Transverse colon (tissue), 4 donors: ENCODE measurements around the gene TBC1D9. TPM values are rescaled to one million over a fixed set of nuclear protein-coding genes. Genes with fewer than 3 reads are reported as not detected.

Experiments used
- DNase-seq: peaks from one replicate; pipeline ENCODE4 v3.0.0-alpha.2; 2019
- H3K27ac ChIP-seq, 4 donors: fragments of 200-600 bp; sonication (generic); 2 replicates each; pipeline ENCODE4 v1.5.1; 2016 to 2018; ENCODE audit warnings: inconsistent platforms in 4 of 4
- H3K27me3 ChIP-seq: fragments of 200-600 bp; sonication (generic); 2 replicates; pipeline ENCODE4 v1.5.1; 2017; ENCODE audit warnings: inconsistent platforms
- H3K36me3 ChIP-seq, 4 donors: fragments of 200-600 bp; sonication (generic); 2 replicates each; pipeline ENCODE4 v1.5.1; 2017 to 2019; ENCODE audit warnings: inconsistent platforms in 4 of 4
- H3K4me1 ChIP-seq, 4 donors: fragments of 200-600 bp; sonication (generic); 2 replicates each; pipeline ENCODE4 v1.5.1; 2017 to 2020; ENCODE audit warnings: inconsistent platforms in 4 of 4
- H3K4me3 ChIP-seq, 4 donors: fragments of 200-600 bp; sonication (generic); 1 replicate in 1 of 4; 2 replicates in 3 of 4; pipeline versions ENCODE4 v1.5.1 to v1.6.1; 2017 to 2019; ENCODE audit warnings: inconsistent platforms in 4 of 4
- H3K9me3 ChIP-seq, 2 donors: fragments of 200-600 bp; sonication (generic); 2 replicates each; pipeline ENCODE4 v1.5.1; 2017 to 2019; ENCODE audit warnings: inconsistent platforms in 2 of 2
- CTCF ChIP-seq, 5 experiments: fragments of 200-600 bp in 3 of 5; fragments of 450-650 bp in 2 of 5; sonication (generic) in 3 of 5; IDR thresholded peaks; 1 replicate in 2 of 5; 2 replicates in 3 of 5; pipeline ENCODE4 v1.5.1; 2016 to 2017; ENCODE audit warnings: antibody characterized with exemption in 5 of 5, inconsistent platforms in 3 of 5, mild to moderate bottlenecking in 2 of 5, moderate library complexity in 1 of 5
- EP300 ChIP-seq: sonication (generic); formaldehyde crosslinking; IDR thresholded peaks from one replicate; pipeline ENCODE4 v1.6.1; 2017; ENCODE audit warnings: antibody characterized with exemption, low read depth
- POLR2A ChIP-seq: fragments of 450-650 bp; IDR thresholded peaks from one replicate; pipeline ENCODE4 v1.6.1; 2016; ENCODE audit warnings: antibody characterized with exemption, mild to moderate bottlenecking, moderate library complexity
- POLR2AphosphoS5 ChIP-seq, 3 donors: sonication (generic); formaldehyde crosslinking; IDR thresholded peaks; one replicate each; pipeline ENCODE4 v1.6.1; 2016; ENCODE audit warnings: antibody characterized with exemption in 3 of 3
- WGBS, 2 donors: methylation state at CpG; one replicate each; pipeline ENCODE4 v1.1.5; 2018; ENCODE audit warnings: low coverage in 1 of 2; 5-methylcytosine and 5-hydroxymethylcytosine counted together
- in situ Hi-C, 4 donors: fragments of 200-750 bp; cut with MboI; loops; one replicate each; pipeline versions ENCODE4 v1.15.0 to v1.15.1; 2017; ENCODE audit warnings: low sequenced_read_pairs in 3 of 4, low pct_ligation_motif_present in 1 of 4, low pct_unique_long_range_greater_than_20kb in 1 of 4
- intact Hi-C: fragments of 100-400 bp; cut with DNase I; formaldehyde crosslinking; loops from one replicate; pipeline ENCODE4 v1.15.1; 2023; ENCODE audit warnings: low total_unique reads
- total RNA-seq, 4 donors: library from RNA; depleted of rRNA; stranded (reverse); fragments of >200 nt; gene quantifications; one replicate each; pipeline ENCODE4 v1.1.0, GENCODE V29; 2016

The TBC1D9 gene
- 10 to 100 TPM in 3 of 4 donors, 1 to 10 TPM in 1; 8.2 to 21.4 (median 16.3) TPM for total RNA-seq

DNA sequence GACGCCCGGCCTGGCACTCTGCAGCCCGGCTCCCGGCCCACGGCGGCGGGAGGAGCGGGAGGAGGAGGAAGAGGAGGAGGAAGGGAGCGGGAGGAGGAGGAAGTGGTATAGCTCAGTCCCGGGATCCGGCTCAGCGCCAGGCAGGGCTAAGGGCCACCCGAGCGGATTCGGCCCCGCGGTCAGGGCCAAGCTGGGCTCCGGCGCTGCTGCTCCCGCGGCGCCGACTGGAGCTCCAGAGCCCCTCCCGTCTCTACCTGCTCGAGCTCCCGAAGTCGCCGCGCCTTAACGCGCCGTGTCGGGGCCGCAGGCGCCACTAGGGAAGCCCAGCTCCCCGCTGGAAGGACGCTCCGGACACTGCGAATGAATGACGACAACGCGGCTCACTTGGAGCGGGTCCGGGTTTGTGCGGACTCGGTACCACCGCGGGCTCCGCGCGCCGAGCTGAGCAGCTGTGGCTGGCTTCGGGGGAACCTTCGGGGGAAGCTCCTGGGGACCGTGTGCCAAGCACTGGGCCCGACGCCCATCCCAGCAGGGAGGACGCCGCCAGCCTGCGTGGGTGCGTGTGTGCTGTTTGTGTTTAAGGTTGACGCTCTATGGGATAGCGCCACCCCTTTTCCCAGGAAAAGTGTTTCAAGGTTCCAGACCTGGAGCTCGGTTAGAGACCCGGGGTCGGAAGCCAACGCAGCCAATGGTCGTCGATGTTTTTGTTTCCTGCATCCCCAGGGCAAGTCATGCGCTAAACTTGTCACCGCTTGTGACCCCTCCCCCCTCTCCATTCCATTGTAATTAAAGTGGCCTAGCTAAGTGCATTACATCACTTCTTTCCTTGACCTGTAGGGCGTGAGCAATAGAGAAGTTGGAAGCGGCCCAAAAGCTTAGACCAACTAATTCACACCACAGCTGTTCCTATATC lies at the start of gene TBC1D9:
Gene TBC1D9, minus strand, starts transcription at position 67 of the 913 bp plus-strand sequence. CDS start 340 bp downstream, outside the sequence.
- H3K27me3 ChIP-seq = no peaks in the 10 kb centered on the region
- no peaks in the 10 kb centered on the region for H3K36me3 ChIP-seq
- peak within 1 kb of the TSS; percentile 92 to 98 (median 94) for H3K27ac ChIP-seq
- WGBS, 2 donors = 0 to 1% methylated on average over 2 to 37 of the region's 73 CpGs
- TF ChIP-seq POLR2AphosphoS5 (IDR thresholded peaks at IDR 0.05) (peak; percentile 65 to 79 (median 65)), POLR2A (peak; percentile 84), CTCF (IDR thresholded peaks at IDR 0.05) (peak in 3 of 5 experiments; percentile 7 to 56 (median 44)), EP300 (no peak)
- peak within 1 kb of the TSS; percentile 61 to 95 (median 72) for H3K4me3 ChIP-seq
- intact Hi-C loops = no loop called here
- peak; percentile 84 for DNase-seq
- peaks cover 0 to 22% (median 8%) of the 10 kb centered on the region in 4 donors for H3K4me1 ChIP-seq
- no peaks in the 10 kb centered on the region for H3K9me3 ChIP-seq
- in situ Hi-C loops = no loop called here

DNA sequence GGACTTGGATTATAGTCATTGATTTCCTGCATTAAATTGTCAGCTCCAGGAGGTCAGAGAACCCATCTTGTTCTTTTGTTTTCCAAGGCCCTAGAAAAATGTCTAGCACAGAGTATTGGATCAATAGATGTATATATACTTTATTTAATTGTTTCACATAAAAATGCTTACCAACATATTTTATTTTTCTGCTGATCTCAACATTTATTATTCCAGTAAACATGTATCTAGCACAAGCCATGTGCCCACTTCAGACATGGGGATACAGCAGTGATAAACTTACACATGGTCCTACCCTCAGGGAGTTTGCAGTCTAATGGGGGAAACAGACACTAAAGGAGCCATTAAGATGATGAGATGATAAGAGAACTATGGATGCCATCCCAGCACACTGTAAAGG lies 49.1 kb upstream of the TBC1D9 start:
- Histone ChIP-seq H3K9me3 (no peaks in the 10 kb centered on the region), H3K27me3 (no peaks in the 10 kb centered on the region), H3K4me1 (peaks cover 0 to 8% (median 1%) of the 10 kb centered on the region in 4 donors), H3K4me3 (no peak overlapping the region), H3K36me3 (no peaks in the 10 kb centered on the region), H3K27ac (no peak overlapping the region)
- DNase-seq = no peak
- intact Hi-C loops = no loop called here
- in situ Hi-C loops = no loop called here
- TF ChIP-seq CTCF (IDR thresholded peaks at IDR 0.05) (no peak), POLR2AphosphoS5 (IDR thresholded peaks at IDR 0.05) (no peak), POLR2A (no peak), EP300 (no peak)

DNA sequence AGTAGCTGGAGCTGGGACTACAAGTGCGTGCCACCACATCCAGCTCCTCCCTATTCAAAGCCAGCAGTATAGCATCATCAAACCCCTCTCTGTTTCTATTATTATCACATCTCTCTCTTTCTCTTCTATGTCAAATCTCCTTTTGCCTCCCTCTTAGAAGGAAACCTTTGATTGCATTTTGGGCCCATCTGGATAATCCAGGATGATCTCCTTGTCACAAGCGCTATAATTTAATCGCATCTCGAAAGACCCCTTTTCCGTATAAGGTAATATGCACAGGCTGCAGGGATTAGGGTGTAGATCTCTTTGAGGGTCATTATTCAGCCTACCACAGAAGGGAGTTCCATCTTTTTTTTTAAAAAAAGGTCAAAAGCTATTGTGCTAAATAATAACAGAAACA lies 46.4 kb upstream of the TBC1D9 start:
- H3K27ac ChIP-seq = no peak overlapping the region
- 96 to 98% methylated on average over 5 of the region's 5 CpGs for WGBS, 2 donors
- in situ Hi-C loops = no loop called here

More for the DNA sequence above, 46.4 kb upstream of the TBC1D9 start:
- H3K4me3 ChIP-seq = no peak overlapping the region
- no peaks in the 10 kb centered on the region for H3K9me3 ChIP-seq
- DNase-seq = no peak
- intact Hi-C loops = no loop called here
- H3K36me3 ChIP-seq = no peaks in the 10 kb centered on the region
- H3K4me1 ChIP-seq = peaks cover 0 to 6% (median 0%) of the 10 kb centered on the region in 4 donors
- H3K27me3 ChIP-seq = no peaks in the 10 kb centered on the region
- TF ChIP-seq POLR2A = no peak
- no peak for TF ChIP-seq EP300
- TF ChIP-seq POLR2AphosphoS5 (IDR thresholded peaks at IDR 0.05) = no peak
- TF ChIP-seq CTCF (IDR thresholded peaks at IDR 0.05) = no peak
